B cell (primary cell): Measurements from ENCODE around the gene KDM7A. TPM values are rescaled to one million over a fixed set of nuclear protein-coding genes. Genes with fewer than 3 reads are reported as not detected.

Source experiments
- ATAC-seq: fragments of 200-7000 bp; cut with Tn5 transposase; one replicate; pipeline ENCODE4 v1.10.0; 2021; ENCODE audit warnings: low read depth, mild to moderate bottlenecking, moderate number of reproducible peaks, moderate library complexity
- CTCF ChIA-PET: fragments of 350-600 bp; sonication (Branson Sonifier 250); formaldehyde crosslinking; loops from one replicate; lab custom pipeline; 2021; ENCODE audit warnings: antibody characterized with exemption, inconsistent platforms; lab: Charles Lee
- POLR2A ChIA-PET: fragments of 350-600 bp; sonication (Branson Sonifier 250); formaldehyde crosslinking; loops from one replicate; lab custom pipeline; 2021; ENCODE audit warnings: antibody characterized with exemption; lab: Charles Lee
- DNase-seq: peaks from one replicate; pipeline ENCODE4 v3.0.0; 2013
- H2AFZ ChIP-seq: 2 replicates; pipeline ENCODE4 v1.6.1; 2012; ENCODE audit warnings: mild to moderate bottlenecking, low read depth, low read length; ENCODE audit not compliant: insufficient read depth, poor library complexity, severe bottlenecking
- H3K27ac ChIP-seq, 2 donors: 1 replicate in 1 of 2; 2 replicates in 1 of 2; pipeline ENCODE4 v1.5.1; 2012 to 2013; ENCODE audit warnings: low read length in 2 of 2, mild to moderate bottlenecking in 2 of 2, moderate library complexity in 1 of 2
- H3K27me3 ChIP-seq, 4 experiments: fragments of 200-600 bp in 1 of 4; sonication (generic) in 1 of 4; replicated peaks in 1 of 4; 1 replicate in 2 of 4; 2 replicates in 2 of 4; pipeline versions ENCODE4 v1.6.1 to v1.7.0; 2013 to 2016; ENCODE audit warnings: low read length in 3 of 4, mild to moderate bottlenecking in 2 of 4, mixed read lengths in 1 of 4, moderate library complexity in 1 of 4; ENCODE audit not compliant: insufficient read depth in 4 of 4, control insufficient read depth in 3 of 4; ENCODE audit errors: control extremely low read depth in 1 of 4
- H3K36me3 ChIP-seq, 2 experiments: replicated peaks in 1 of 2; 1 replicate in 1 of 2; 2 replicates in 1 of 2; pipeline versions ENCODE4 v1.6.1 to v1.7.1; 2013; ENCODE audit warnings: low read length in 1 of 2; ENCODE audit not compliant: insufficient read depth in 2 of 2, control insufficient read depth in 1 of 2; ENCODE audit errors: control extremely low read depth in 1 of 2, extremely low read depth in 1 of 2
- H3K4me1 ChIP-seq, 2 donors: fragments of 200-600 bp in 1 of 2; sonication (generic) in 1 of 2; 1 replicate in 1 of 2; 2 replicates in 1 of 2; pipeline versions ENCODE4 v1.5.1 to v1.6.1; 2013 to 2017; ENCODE audit warnings: low read length in 2 of 2; ENCODE audit not compliant: control insufficient read depth in 2 of 2, insufficient read depth in 2 of 2
- H3K4me2 ChIP-seq: replicated peaks from 2 replicates; pipeline ENCODE3; 2012; ENCODE audit warnings: mild to moderate bottlenecking, low read depth, low read length; ENCODE audit not compliant: poor library complexity, severe bottlenecking
- H3K4me3 ChIP-seq, 5 experiments: fragments of 200-600 bp in 1 of 5; sonication (generic) in 1 of 5; 1 replicate in 3 of 5; 2 replicates in 2 of 5; pipeline versions ENCODE4 v1.5.1 to v1.7.0; 2011 to 2016; ENCODE audit warnings: low read length in 4 of 5, mild to moderate bottlenecking in 4 of 5, low read depth in 2 of 5, control low read depth in 1 of 5, moderate library complexity in 1 of 5; ENCODE audit not compliant: insufficient read depth in 1 of 5; ENCODE audit errors: control extremely low read depth in 1 of 5, extremely low read depth in 1 of 5
- H3K79me2 ChIP-seq: fragments of 200-600 bp; sonication (generic); one replicate; pipeline ENCODE4 v1.6.0; 2016; ENCODE audit warnings: low read length; ENCODE audit not compliant: control insufficient read depth, insufficient read depth
- H3K9ac ChIP-seq: fragments of 200-600 bp; sonication (generic); 2 replicates; pipeline ENCODE4 v1.6.1; 2017; ENCODE audit warnings: mild to moderate bottlenecking, low read length, moderate library complexity
- H3K9me3 ChIP-seq, 3 donors: one replicate each; pipeline versions ENCODE4 v1.6.1 to v1.7.1; 2013; ENCODE audit warnings: low read length in 2 of 3; ENCODE audit not compliant: control insufficient read depth in 2 of 3, insufficient read depth in 1 of 3; ENCODE audit errors: control extremely low read depth in 1 of 3
- H4K20me1 ChIP-seq: 2 replicates; pipeline ENCODE4 v1.6.0; 2012; ENCODE audit warnings: mild to moderate bottlenecking, low read length; ENCODE audit not compliant: insufficient read depth, control insufficient read depth, poor library complexity, severe bottlenecking
- H3K27ac Mint-ChIP-seq: one replicate; pipeline ENCODE4 v1.8.0; 2021; ENCODE audit warnings: mixed read lengths
- H3K27me3 Mint-ChIP-seq: one replicate; pipeline ENCODE4 v1.8.0; 2021; ENCODE audit warnings: mixed read lengths
- H3K4me1 Mint-ChIP-seq: one replicate; pipeline ENCODE4 v1.8.0; 2021; ENCODE audit warnings: mixed read lengths
- H3K4me3 Mint-ChIP-seq: one replicate; pipeline ENCODE4 v1.8.0; 2021; ENCODE audit warnings: mixed read lengths
- H3K9me3 Mint-ChIP-seq: one replicate; pipeline ENCODE4 v1.8.0; 2022; ENCODE audit warnings: mixed read lengths; ENCODE audit not compliant: insufficient read depth
- EZH2 ChIP-seq: IDR thresholded peaks from 2 replicates; pipeline ENCODE4 v1.6.1; 2012; ENCODE audit warnings: borderline replicate concordance, low read depth, mild to moderate bottlenecking, moderate library complexity, low read length; ENCODE audit not compliant: insufficient read depth, poor library complexity, severe bottlenecking
- WGBS: methylation state at CpG from one replicate; pipeline ENCODE4 v1.1.5; 2013; ENCODE audit warnings: missing lambda C conversion rate; ENCODE audit not compliant: insufficient coverage; 5-methylcytosine and 5-hydroxymethylcytosine counted together
- intact Hi-C: fragments of 100-400 bp; cut with micrococcal nuclease; formaldehyde crosslinking; loops from one replicate; pipeline ENCODE4 v1.10.0; 2022
- polyA plus RNA-seq: library from polyadenylated mRNA; depleted of rRNA; stranded (reverse); fragments of >200 nt; gene quantifications from 2 replicates; pipeline ENCODE4 v1.2.3, GENCODE V29; 2012
- total RNA-seq, 2 donors: library from RNA; stranded (reverse); fragments of 120-200 nt in 1 of 2; gene quantifications; 1 replicate in 1 of 2; 2 replicates in 1 of 2; pipeline versions ENCODE4 v1.2.3 to v1.2.4, GENCODE V29; 2013 to 2022
- TF ChIP-seq, protein P1 (sequence below): fragments of 200-600 bp; IDR thresholded peaks from one replicate; pipeline ENCODE4 v1.8.0; 2022; ENCODE audit warnings: antibody characterized with exemption, mild to moderate bottlenecking

Gene KDM7A
- total and polyA plus RNA-seq, 2 donors (not counting 1 experiment from before 2014, with no cell fraction given), result 16.1 to 50.8 TPM

DNA sequence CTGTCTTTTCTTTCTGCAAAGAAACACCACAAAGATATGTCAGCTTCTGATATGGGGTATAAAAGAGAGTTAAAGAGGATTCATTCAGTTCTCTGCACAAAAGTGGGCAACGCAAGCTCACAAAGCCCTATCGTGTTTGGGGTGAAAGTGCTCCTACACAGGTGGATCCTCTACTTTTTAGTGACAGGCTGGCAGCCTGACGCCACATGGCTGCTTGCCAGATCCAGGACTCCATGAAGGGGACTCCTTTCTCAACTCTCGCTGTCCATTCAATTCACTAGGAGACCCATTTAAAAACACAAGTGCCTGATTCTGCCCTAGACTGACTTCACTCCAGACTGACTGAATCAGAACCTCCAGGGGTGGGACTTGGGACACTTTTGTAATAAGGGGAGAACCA is 122.0 kb downstream of the KDM7A start:
- no peak overlapping the region for H2AFZ ChIP-seq
- no peak overlapping the region for H3K4me3 Mint-ChIP-seq
- no peaks in the 10 kb centered on the region for H3K27me3 ChIP-seq
- H3K4me2 ChIP-seq, result peak overlapping the region; percentile 49
- no peaks in the 10 kb centered on the region for H3K27me3 Mint-ChIP-seq
- no peak overlapping the region for H3K4me3 ChIP-seq
- no peak overlapping the region for H3K9ac ChIP-seq
- TF ChIP-seq, protein P1, sequence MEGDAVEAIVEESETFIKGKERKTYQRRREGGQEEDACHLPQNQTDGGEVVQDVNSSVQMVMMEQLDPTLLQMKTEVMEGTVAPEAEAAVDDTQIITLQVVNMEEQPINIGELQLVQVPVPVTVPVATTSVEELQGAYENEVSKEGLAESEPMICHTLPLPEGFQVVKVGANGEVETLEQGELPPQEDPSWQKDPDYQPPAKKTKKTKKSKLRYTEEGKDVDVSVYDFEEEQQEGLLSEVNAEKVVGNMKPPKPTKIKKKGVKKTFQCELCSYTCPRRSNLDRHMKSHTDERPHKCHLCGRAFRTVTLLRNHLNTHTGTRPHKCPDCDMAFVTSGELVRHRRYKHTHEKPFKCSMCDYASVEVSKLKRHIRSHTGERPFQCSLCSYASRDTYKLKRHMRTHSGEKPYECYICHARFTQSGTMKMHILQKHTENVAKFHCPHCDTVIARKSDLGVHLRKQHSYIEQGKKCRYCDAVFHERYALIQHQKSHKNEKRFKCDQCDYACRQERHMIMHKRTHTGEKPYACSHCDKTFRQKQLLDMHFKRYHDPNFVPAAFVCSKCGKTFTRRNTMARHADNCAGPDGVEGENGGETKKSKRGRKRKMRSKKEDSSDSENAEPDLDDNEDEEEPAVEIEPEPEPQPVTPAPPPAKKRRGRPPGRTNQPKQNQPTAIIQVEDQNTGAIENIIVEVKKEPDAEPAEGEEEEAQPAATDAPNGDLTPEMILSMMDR, result no peak
- no peak for TF ChIP-seq EZH2
- no peaks in the 10 kb centered on the region for H3K9me3 Mint-ChIP-seq
- H3K36me3 ChIP-seq, result peaks cover 0 to 40% of the 10 kb centered on the region in 2 experiments
- no peak for ATAC-seq
- H3K79me2 ChIP-seq, result peaks cover 68% of the 10 kb centered on the region
- H3K27ac Mint-ChIP-seq, result peak overlapping the region; percentile 86
- H3K4me1 Mint-ChIP-seq, result peaks cover 66% of the 10 kb centered on the region
- ChIA-PET POLR2A (no interaction called here), CTCF (interaction anchor here (0.5 to 0.7 kb wide), 2 partner anchors 288 to 355 kb away, joined by 3 to 6 read pairs; no protein-coding TSS in a partner anchor)
- no peak for DNase-seq
- peaks cover 41% of the 10 kb centered on the region for H4K20me1 ChIP-seq
- whole genome bisulfite sequencing, result 100% methylated on average over 3 of the region's 4 CpGs
- H3K4me1 ChIP-seq, result peaks cover 29 to 30% of the 10 kb centered on the region in 2 donors
- peak overlapping the region; percentile 57 to 81 for H3K27ac ChIP-seq
- intact Hi-C loops, result loop anchor here (1.0 kb wide), 1 partner anchor 250 kb away; no protein-coding TSS in a partner anchor
- H3K9me3 ChIP-seq, result no peaks in the 10 kb centered on the region

DNA sequence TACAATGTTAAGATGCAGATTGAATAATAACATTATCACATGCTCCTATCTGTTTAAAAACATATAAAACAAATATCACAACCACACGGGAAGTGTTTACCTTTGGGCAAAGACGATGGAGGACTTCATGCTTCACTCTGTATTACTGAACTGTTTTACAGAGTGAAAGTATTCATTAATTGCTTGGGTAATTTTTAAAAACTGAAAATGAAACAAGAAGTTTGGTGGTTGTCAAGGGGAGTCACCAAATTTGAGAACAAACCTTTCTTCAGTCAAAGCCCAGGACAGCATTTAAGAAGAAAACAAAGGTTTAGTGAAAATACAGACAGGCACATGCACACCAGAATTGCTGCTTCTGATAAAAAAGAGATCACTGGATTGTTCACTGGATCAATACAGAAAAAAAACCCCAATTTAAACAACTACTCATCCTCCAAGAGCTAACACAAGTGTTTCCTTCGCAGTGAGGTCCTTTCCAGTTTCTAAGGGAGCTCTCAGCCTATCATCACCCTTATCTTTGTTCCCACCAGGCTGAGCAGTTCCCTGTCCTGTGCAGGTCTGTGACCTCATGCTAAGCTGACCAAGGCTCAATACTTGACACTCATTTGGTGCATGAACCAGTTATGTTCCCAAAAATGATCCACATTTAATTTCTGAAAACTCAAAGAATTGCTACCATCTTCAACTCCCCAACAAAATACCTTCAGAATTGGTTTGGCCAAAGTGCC is 122.8 kb downstream of the KDM7A start:
- Histone ChIP-seq H4K20me1 (peaks cover 43% of the 10 kb centered on the region), H3K27ac (peak overlapping the region; percentile 57 to 81), H3K9ac (no peak overlapping the region), H3K9me3 (no peaks in the 10 kb centered on the region), H3K4me2 (peak overlapping the region; percentile 49), H2AFZ (no peak overlapping the region), H3K4me1 (peaks cover 23 to 25% of the 10 kb centered on the region in 2 donors), H3K36me3 (peaks cover 0 to 42% of the 10 kb centered on the region in 2 experiments), H3K4me3 (peak overlapping the region in 2 of 5 experiments; percentile 9 to 15), H3K79me2 (peaks cover 68% of the 10 kb centered on the region), H3K27me3 (no peaks in the 10 kb centered on the region)
- 71% methylated on average over 1 of the region's 3 CpGs for WGBS
- TF ChIP-seq, protein P1, result no peak
- TF ChIP-seq EZH2, result no peak
- no peaks in the 10 kb centered on the region for H3K9me3 Mint-ChIP-seq
- intact Hi-C loops, result loop anchor here (1.0 kb wide), 2 partner anchors 8 to 250 kb away; partner anchors contain the start of gene PARP12
- no peaks in the 10 kb centered on the region for H3K27me3 Mint-ChIP-seq
- ChIA-PET POLR2A (no interaction called here), CTCF (interaction anchor here (0.5 to 1.6 kb wide), 6 partner anchors 9 to 409 kb away, joined by 3 to 6 read pairs (median 4); partner anchors contain the start of gene PARP12)
- H3K4me3 Mint-ChIP-seq, result peak overlapping the region; percentile 69
- ATAC-seq, result peak; percentile 83
- peak; percentile 56 for DNase-seq
- peak overlapping the region; percentile 86 for H3K27ac Mint-ChIP-seq
- peaks cover 62% of the 10 kb centered on the region for H3K4me1 Mint-ChIP-seq
